GM19099 (cell line): Measurements from ENCODE around the gene STX8.

Experiments
- POLR2A ChIP-seq: IDR thresholded peaks from 3 replicates; pipeline ENCODE4 v1.6.1; 2011; ENCODE audit warnings: low read depth; ENCODE audit not compliant: insufficient read length; ENCODE audit errors: extremely low read depth

STX8 gene

DNA sequence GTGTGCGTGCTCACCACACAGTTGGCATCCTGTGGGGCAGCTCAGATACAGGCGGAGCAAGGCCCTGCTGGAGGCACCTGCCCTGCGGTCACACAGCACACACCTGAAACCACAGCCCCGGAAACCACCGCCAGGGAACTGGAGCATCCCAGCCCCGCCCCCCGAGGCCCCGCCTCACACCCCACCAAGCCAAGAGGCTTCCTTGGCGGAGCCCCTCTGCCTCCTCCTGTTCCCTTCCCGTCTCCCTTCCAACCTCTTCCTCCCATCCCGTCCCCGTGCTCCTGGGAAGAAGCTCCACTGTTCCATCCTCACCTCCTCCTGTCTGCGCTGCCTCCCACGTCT is 348.9 kb downstream of the STX8 start:
- TF ChIP-seq POLR2A, result no peak

DNA sequence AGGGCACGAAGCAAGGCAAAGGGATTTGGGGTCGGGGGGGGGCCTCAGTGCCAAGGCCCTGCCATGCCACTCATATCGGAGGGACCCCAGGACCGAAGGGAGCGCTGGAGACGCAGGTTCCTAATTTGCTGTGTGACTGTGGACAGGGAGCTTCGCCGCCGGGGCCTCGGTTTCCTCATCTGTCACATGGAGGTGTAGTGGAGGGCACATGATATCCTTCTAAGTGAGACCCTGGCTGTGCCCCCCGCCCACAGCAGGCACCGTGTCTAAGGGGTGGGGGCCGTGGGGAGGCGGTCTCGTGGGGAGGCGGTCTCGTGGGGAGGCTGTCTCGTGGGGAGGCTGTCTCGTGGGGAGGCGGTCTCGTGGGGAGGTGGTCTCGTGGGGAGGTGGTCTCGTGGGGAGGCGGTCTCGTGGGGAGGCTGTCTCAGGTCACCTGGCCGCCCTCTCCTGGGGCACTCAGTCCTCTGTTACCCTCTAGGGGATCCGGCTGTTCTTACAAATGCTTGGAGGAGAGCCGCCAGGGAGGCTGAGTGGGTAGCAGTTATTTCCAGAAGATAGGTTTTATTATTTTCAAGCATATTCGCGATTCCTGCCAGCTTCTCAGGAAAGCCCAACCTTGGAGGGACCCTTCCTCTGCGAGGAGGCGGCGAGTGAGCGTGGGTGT is 349.4 kb downstream of the STX8 start:
- no peak for TF ChIP-seq POLR2A

DNA sequence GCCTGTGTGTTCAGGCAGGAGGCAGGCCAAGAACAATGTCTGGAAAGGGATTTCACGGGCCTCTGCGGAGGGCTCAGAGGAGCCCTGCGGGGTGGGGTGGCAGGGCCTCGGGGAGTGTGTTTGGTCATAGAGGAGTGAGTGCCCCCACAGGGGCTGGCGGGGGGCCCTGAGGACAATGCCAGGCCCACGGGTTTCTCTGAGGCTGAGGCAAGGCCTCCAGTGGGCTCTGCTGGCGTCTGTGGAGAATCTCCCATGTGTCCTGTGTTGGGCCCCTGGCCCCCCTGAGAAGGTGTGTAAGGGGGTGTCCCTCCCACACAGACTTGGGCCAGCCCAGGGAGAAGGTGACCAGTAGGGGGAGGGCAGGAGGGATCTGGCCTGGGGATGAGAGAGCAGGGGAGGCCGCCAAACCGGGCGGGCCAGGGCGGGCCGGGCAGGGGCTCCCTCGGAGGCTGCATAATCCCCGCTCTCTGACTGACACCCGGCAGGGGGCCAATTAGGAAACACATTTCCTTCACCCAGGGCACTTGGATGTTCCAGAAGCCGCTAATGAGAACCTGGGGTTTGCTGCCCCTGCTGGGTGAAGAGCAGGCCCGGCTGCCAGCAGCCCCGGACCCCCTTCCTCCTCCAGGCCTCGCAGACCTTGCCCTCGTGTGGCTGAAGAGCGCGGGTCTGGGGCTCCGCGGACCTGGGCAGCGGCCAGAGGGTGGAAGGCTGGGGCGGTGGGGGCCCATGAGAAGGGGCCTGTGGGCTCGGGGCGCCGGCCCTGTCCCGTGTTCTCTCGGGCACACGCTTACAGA is 350.1 kb downstream of the STX8 start:
- TF ChIP-seq POLR2A, result no peak

- no peak for TF ChIP-seq POLR2A
These were observed 351.1 kb downstream of the STX8 start for GRCh38 chr17:9224485-9224884.

DNA sequence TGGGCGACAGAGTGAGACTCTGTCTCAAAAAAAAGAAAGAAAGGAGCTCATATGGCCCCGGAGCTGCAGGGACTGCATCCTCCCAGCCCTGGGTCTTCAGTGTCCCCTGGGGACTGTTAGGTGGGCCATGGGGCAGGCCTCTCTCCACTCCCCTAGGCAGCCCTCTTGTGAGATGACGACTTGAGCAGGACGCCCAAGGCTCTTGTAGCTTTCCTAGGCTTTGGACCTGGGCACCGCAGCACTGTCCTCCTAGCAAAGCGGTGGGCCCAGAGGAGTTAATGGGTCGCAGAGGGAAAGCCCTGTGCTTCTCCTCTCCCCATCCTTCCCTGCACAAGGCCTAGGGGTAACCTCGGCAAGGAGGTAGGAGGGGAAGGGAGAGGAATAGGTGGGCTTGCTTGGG is 352.1 kb downstream of the STX8 start:
- TF ChIP-seq POLR2A, result no peak

DNA sequence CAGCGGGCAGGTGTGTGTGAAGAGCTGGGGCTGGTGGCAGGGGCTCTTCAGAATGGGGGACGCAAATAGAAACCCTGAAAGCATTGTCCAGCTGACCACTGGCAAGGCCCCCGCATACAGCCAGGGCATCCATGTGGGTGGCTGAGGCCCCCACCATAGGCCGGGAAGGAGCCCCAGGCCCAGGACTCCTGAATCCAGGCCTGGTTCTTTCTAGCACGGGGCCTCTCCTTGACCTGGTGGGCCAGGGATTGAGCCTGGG is 353.8 kb downstream of the STX8 start:
- TF ChIP-seq POLR2A, result no peak

GRCh38 chr17:9221147-9221921 is 354.3 kb downstream of the STX8 start:
- TF ChIP-seq POLR2A, result no peak

GRCh38 chr17:9220398-9221146 is 355.0 kb downstream of the STX8 start:
- TF ChIP-seq POLR2A, result no peak

GRCh38 chr17:9219631-9220397 is 355.8 kb downstream of the STX8 start:
- TF ChIP-seq POLR2A, result no peak

DNA sequence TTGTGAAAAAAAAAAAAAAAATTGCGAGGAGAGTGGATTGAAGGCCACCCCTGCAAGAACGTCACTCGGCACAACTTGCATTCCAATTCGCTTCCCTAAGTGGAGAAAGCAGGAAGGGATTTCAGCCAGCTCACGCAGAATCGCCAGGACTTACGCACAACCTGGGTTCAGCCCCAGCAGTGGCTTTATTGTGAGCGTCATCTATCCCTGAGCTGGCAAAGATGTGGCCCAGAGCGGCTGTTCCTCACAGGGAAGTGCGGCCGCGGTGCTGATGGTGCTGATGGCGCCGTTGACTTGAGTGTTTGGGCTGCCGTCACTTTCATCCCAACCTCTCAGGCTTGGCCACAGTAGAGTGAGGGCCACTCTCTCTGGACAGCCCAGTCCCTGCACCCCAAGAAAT is 356.7 kb downstream of the STX8 start:
- TF ChIP-seq POLR2A, result no peak

GRCh38 chr17:9218064-9218635 is 357.5 kb downstream of the STX8 start:
- no peak for TF ChIP-seq POLR2A

GRCh38 chr17:9217151-9218056 is 358.2 kb downstream of the STX8 start:
- TF ChIP-seq POLR2A, result no peak

DNA sequence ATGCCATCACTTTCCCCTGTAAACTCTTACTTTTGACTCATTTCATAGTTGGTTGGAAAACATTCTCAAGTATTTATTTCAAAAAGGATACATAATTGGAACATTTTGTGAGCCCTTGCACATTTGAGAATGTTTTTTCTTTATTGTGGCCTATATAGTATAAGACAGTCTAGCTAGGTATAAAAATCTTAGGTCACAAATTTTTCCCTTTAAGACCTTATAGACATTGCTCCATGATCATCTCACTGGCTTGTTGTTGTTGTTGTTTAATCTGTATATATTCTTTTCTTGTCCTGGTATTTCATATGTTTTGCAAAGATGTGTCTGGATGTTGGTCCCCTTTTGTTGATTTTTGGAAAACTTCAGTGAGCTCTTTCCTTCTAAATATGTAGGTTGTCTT is 360.2 kb downstream of the STX8 start:
- TF ChIP-seq POLR2A, result no peak

GRCh38 chr17:9213303-9213640 is 362.3 kb downstream of the STX8 start:
- TF ChIP-seq POLR2A, result no peak
